Activated CD4-positive, alpha-beta memory T cell treated with anti-CD3 and anti-CD28 coated beads for 36 hours (primary cell): ENCODE results near the gene TFAP2C. TPM values are rescaled to one million over a fixed set of nuclear protein-coding genes. Genes with fewer than 3 reads are reported as not detected.

ENCODE experiments used
- CTCF ChIA-PET: fragments of 350-600 bp; sonication (Branson Sonifier 250); formaldehyde crosslinking; loops from one replicate; lab custom pipeline; 2021; ENCODE audit warnings: antibody characterized with exemption, inconsistent platforms; lab: Charles Lee
- POLR2A ChIA-PET: fragments of 350-600 bp; sonication (Branson Sonifier 250); formaldehyde crosslinking; loops from one replicate; lab custom pipeline; 2021; ENCODE audit warnings: antibody characterized with exemption; lab: Charles Lee
- DNase-seq: peaks from one replicate; pipeline ENCODE4 v3.0.0-alpha.2; 2020
- H3K27ac Mint-ChIP-seq: one replicate; pipeline ENCODE4 v1.8.0; 2021; ENCODE audit warnings: mixed read lengths
- H3K27me3 Mint-ChIP-seq: one replicate; pipeline ENCODE4 v1.8.0; 2021; ENCODE audit warnings: mixed read lengths
- H3K36me3 Mint-ChIP-seq: one replicate; pipeline ENCODE4 v1.8.0; 2021; ENCODE audit warnings: mixed read lengths
- H3K4me1 Mint-ChIP-seq: one replicate; pipeline ENCODE4 v1.8.0; 2021; ENCODE audit warnings: low read depth, mixed read lengths
- H3K4me3 Mint-ChIP-seq: one replicate; pipeline ENCODE4 v1.8.0; 2021; ENCODE audit warnings: mild to moderate bottlenecking, mixed read lengths
- H3K9me3 Mint-ChIP-seq: one replicate; pipeline ENCODE4 v1.8.0; 2021; ENCODE audit warnings: mixed read lengths
- intact Hi-C: fragments of 100-400 bp; cut with micrococcal nuclease; formaldehyde crosslinking; loops from one replicate; pipeline ENCODE4 v1.15.1; 2023
- total RNA-seq, 2 experiments: library from RNA; stranded (reverse); gene quantifications; one replicate each; pipeline ENCODE4 v1.2.3, GENCODE V29; 2021

The TFAP2C gene
- total RNA-seq = not detected

DNA sequence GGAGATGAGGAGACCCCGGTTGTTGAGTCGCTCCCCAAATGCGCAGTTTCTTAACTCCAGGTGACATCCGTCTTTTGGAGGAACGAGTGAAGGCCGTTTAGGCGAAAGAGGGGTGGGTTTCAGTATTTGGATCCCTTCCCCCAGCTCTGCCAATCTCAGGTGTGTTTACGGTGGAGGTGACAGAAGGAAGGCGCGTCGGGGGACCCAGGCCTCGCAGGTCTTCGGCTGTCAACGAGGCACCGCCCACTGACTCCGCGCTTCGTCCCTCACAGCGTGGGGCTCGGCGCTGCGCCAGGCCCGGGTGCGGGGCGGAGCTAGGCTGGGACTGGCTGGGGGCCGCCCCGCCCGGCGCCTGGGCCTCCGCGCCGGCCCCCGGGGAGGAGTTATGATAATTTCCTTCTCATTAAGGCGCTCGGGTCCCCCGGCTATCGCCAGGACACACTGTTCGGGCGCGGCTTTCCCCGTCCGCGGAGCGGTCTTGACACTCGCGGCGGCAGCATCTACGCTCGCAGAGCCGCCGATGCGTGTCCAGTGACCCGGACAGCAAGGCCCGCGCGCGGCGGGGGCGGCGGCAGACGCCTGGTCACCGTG, at the start of gene TFAP2C:
TFAP2C (plus strand) TSS at position 434 of the 591 bp plus-strand sequence. CDS start 239 bp downstream, outside the sequence.
- ChIA-PET POLR2A (no interaction called here), CTCF (no interaction called here)
- no peaks in the 10 kb centered on the region for H3K36me3 Mint-ChIP-seq
- no peak within 1 kb of the TSS for H3K27ac Mint-ChIP-seq
- no peaks in the 10 kb centered on the region for H3K9me3 Mint-ChIP-seq
- intact Hi-C loops = no loop called here
- H3K4me3 Mint-ChIP-seq = peak within 1 kb of the TSS; percentile 16
- H3K4me1 Mint-ChIP-seq = peaks cover 16% of the 10 kb centered on the region
- peak; percentile 37 for DNase-seq
- H3K27me3 Mint-ChIP-seq = peaks cover 66% of the 10 kb centered on the region

DNA sequence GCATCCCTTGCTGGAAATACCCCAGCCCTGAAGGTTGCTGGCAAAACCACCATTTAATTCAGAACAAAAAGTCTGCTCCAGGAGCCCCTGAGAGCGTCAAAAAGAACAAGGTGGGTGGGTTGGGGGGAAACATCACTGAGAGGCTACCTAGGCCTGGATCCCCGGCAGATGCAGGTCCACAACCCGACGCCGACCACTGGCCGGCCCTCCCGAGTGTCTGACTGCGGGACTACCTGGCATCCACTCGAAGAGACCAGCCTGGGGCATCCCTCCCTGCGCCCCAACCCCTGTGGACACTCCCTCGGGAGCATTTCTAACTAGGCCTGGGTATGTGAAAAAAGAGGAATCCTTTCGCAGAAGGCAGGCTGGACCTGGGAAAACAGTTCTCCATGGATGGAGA, 48.9 kb upstream of the TFAP2C start:
- no peak overlapping the region for H3K4me3 Mint-ChIP-seq
- H3K36me3 Mint-ChIP-seq = no peaks in the 10 kb centered on the region
- intact Hi-C loops = no loop called here
- no peaks in the 10 kb centered on the region for H3K4me1 Mint-ChIP-seq
- no peaks in the 10 kb centered on the region for H3K9me3 Mint-ChIP-seq
- ChIA-PET POLR2A (no interaction called here), CTCF (interaction anchor here (1.8 to 3.9 kb wide), 2 partner anchors 30 kb away, joined by 5 to 32 read pairs; no protein-coding TSS in a partner anchor)
- peaks cover 9% of the 10 kb centered on the region for H3K27me3 Mint-ChIP-seq
- H3K27ac Mint-ChIP-seq = no peak overlapping the region
- DNase-seq = no peak

DNA sequence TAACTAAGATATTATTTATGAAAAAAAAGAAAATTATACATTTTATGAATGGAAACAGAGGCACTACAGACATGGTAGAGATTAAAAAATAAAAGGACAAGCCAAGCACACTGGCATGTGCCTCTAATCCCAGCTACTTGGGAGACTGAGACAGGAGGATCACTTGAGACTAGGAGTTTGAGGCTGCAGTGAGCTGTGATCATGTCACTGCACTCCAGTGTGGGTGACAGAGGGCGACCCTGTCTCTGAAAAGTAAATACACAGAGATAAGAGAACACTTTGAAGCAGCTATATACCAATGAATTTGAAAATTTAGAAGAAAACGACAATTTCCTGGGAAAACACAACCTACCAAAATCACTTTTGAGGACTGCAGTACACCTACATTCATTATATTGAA, 47.4 kb upstream of the TFAP2C start:
- intact Hi-C loops = no loop called here
- H3K4me3 Mint-ChIP-seq = no peak overlapping the region
- H3K36me3 Mint-ChIP-seq = no peaks in the 10 kb centered on the region
- H3K9me3 Mint-ChIP-seq = no peaks in the 10 kb centered on the region
- ChIA-PET POLR2A (no interaction called here), CTCF (interaction anchor here (1.8 kb wide), 1 partner anchor 31 kb away, joined by 5 read pairs; no protein-coding TSS in a partner anchor)
- H3K27ac Mint-ChIP-seq = no peak overlapping the region
- peaks cover 9% of the 10 kb centered on the region for H3K27me3 Mint-ChIP-seq
- no peak for DNase-seq
- H3K4me1 Mint-ChIP-seq = no peaks in the 10 kb centered on the region

DNA sequence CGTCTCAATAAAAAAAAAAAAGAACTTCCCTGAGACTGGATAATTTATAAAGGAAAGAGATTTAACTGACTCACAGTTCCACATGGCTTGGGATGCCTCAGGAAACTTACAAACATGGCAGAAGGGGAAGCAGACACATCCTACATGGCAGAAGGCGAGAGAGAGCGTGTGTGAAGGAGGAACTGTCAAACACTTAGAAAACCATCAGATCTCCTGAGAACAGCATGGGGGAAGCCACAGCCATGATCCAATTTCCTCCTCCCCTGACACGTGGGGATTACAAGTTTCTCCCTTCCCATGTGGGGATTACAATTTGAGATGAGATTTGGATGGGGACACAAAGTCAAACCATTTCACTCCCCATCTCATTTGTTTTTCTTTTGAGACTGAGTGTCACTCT, 46.6 kb upstream of the TFAP2C start:
- intact Hi-C loops = no loop called here
- CTCF ChIA-PET = interaction anchor here (0.7 kb wide), 1 partner anchor 191 kb away, joined by 3 read pairs; no protein-coding TSS in a partner anchor
- POLR2A ChIA-PET = no interaction called here

DNA sequence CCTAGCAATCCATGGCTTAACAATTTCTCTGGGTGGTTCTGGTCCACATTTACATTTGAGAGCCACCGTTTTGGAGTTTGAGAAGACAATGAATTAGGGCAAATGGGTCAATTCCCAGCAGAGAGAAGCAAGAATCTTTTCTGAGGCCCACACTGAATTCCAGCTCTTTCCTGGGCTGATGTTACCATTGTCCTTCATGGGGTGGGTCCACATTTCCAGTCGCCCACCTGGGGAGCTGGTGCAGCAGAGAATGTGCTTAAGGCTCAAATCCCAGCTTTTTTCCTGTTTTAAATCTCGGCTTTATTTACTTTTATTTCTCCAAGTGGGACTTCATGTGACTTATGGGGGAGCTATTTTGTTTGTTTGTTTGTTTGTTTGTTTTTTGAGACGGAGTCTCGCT, 44.2 kb upstream of the TFAP2C start:
- H3K9me3 Mint-ChIP-seq = no peaks in the 10 kb centered on the region
- ChIA-PET POLR2A (no interaction called here), CTCF (interaction anchor here (1.2 kb wide), 1 partner anchor 34 kb away, joined by 5 read pairs; no protein-coding TSS in a partner anchor)
- intact Hi-C loops = no loop called here
- peaks cover 7% of the 10 kb centered on the region for H3K27me3 Mint-ChIP-seq
- no peaks in the 10 kb centered on the region for H3K36me3 Mint-ChIP-seq
- no peaks in the 10 kb centered on the region for H3K4me1 Mint-ChIP-seq
- DNase-seq = no peak
- H3K27ac Mint-ChIP-seq = no peak overlapping the region
- H3K4me3 Mint-ChIP-seq = no peak overlapping the region

More for the DNA sequence above, 46.6 kb upstream of the TFAP2C start:
- Mint-ChIP-seq H3K9me3 (no peaks in the 10 kb centered on the region), H3K27ac (no peak overlapping the region), H3K4me1 (no peaks in the 10 kb centered on the region), H3K36me3 (no peaks in the 10 kb centered on the region), H3K27me3 (peaks cover 9% of the 10 kb centered on the region), H3K4me3 (no peak overlapping the region)
- no peak for DNase-seq

DNA sequence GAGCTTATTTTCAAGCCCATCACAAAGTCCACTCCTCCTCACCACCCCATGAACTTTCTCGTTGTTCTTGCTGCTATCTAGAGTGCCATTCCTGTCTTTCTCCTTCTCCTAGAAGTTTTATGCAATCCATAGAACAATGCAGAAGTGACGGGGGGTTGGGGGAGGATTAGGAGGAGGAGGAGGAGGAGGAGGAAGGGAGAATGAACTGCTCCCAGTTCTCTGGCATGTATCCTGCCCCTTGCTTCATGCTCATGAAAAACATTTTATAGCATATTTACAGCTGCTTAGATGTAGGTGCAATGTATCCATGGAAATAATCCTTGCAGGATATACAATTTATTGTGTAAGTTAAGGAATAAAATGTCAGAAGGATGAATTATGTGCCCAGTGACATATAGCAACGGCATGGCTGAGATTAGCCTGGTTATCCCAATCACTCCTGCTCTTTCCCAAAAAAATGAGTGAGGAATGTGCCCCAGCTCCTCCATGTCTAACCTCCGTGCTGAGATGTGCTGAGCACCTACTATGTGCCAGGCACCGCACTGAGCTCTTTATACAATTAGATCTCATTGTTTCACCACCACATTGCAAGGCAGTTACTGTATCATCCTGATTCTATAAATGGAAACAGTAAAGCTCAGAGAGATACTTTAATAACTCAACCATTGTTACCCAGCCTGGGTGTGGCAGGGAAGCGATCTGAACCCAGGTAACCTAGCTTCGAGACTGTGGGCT, 41.6 kb upstream of the TFAP2C start:
- H3K36me3 Mint-ChIP-seq = no peaks in the 10 kb centered on the region
- no peak overlapping the region for H3K4me3 Mint-ChIP-seq
- DNase-seq = no peak
- POLR2A ChIA-PET = no interaction called here
- H3K9me3 Mint-ChIP-seq = no peaks in the 10 kb centered on the region
- intact Hi-C loops = no loop called here
- H3K27ac Mint-ChIP-seq = no peak overlapping the region
- CTCF ChIA-PET = interaction anchor here (1.2 kb wide), 1 partner anchor 8 kb away, joined by 3 read pairs; no protein-coding TSS in a partner anchor
- peaks cover 6% of the 10 kb centered on the region for H3K27me3 Mint-ChIP-seq
- no peaks in the 10 kb centered on the region for H3K4me1 Mint-ChIP-seq

DNA sequence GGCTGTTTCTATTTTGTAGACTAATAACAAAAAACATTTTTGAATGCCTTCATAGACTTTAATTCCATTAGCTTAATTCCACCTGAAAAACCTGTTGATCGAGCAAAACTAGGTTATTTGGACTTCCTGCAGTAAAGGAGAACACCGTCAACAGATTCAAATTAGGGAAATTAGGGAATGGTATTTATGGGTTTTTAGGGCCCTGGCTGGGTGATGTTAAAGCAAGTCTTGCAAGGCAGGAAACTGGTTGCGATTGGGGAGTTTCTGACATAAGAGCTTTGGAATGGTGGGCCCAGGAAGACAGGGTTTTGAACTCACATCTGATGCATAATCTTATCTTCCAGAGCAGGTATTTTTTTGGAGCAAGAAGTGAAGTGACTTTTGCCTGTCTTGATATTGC, 40.1 kb upstream of the TFAP2C start:
- Mint-ChIP-seq H3K4me3 (no peak overlapping the region), H3K27me3 (peaks cover 4% of the 10 kb centered on the region), H3K4me1 (no peaks in the 10 kb centered on the region), H3K27ac (no peak overlapping the region), H3K9me3 (no peaks in the 10 kb centered on the region), H3K36me3 (no peaks in the 10 kb centered on the region)
- intact Hi-C loops = no loop called here
- POLR2A ChIA-PET = no interaction called here
- CTCF ChIA-PET = interaction anchor here (1.2 kb wide), 1 partner anchor 10 kb away, joined by 3 read pairs; no protein-coding TSS in a partner anchor
- DNase-seq = no peak

DNA sequence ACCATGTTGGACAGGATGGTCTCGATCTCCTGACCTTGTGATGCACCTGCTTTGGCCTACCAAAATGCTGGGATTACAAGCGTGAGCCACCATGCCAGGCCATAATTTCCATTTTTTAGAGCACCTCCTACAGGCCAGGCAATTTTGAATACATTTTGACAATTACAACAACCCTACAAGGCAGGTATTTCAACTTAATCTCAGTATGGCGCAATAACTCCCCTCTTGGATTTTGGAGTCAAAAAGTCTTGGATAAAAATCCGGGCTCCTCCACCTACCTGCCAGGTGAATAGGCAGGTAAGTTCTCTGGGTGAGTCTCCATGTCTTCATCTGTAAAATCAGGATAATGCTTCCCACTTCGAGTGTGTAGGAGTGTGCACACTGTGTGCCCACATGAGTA, 39.5 kb upstream of the TFAP2C start:
- H3K4me1 Mint-ChIP-seq = no peaks in the 10 kb centered on the region
- ChIA-PET POLR2A (no interaction called here), CTCF (no interaction called here)
- H3K4me3 Mint-ChIP-seq = no peak overlapping the region
- intact Hi-C loops = no loop called here
- no peaks in the 10 kb centered on the region for H3K36me3 Mint-ChIP-seq
- H3K9me3 Mint-ChIP-seq = no peaks in the 10 kb centered on the region
- H3K27me3 Mint-ChIP-seq = peaks cover 4% of the 10 kb centered on the region
- DNase-seq = no peak
- no peak overlapping the region for H3K27ac Mint-ChIP-seq

DNA sequence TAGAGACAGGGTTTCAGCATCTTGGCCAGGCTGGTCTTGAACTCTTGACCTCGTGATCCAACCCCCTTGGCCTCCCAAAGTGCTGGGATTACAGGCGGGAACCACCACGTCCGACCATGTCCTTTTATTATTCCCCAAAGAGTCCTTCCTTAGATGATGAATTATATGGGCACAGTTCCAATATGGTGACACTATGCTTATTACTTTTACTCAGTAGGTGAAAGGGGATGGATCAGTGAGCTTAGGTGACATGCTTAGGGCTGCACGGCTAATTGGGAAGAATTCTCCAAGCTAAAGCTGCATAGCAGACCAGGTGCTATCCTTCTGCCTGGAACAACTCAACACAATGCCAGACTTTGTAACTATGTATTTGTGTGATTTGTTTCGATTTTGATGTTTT, 38.2 kb upstream of the TFAP2C start:
- ChIA-PET POLR2A (no interaction called here), CTCF (no interaction called here)
- Mint-ChIP-seq H3K36me3 (no peaks in the 10 kb centered on the region), H3K9me3 (no peaks in the 10 kb centered on the region), H3K4me1 (no peaks in the 10 kb centered on the region), H3K4me3 (no peak overlapping the region), H3K27me3 (peaks cover 4% of the 10 kb centered on the region), H3K27ac (no peak overlapping the region)
- intact Hi-C loops = no loop called here
- no peak for DNase-seq

DNA sequence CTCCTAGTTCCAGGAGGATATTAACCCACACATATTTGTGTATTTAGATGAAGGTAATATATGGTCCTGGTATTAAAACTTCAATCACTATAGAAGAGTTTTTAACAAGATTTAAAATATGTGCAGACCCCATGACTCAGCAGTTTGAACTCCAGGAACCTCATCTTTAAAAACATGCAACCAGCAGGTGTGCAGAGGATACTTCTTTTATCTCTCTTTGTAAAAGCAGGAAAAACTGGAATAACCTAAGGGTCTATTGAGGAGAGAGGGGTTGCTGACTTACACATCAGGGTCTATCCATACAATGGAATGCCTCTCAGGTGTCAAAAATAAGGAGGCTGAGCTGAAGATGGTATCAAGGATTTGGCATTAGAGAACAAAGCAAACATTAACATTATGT, 36.9 kb upstream of the TFAP2C start:
- POLR2A ChIA-PET = no interaction called here
- Mint-ChIP-seq H3K27ac (no peak overlapping the region), H3K9me3 (no peaks in the 10 kb centered on the region)

DNA sequence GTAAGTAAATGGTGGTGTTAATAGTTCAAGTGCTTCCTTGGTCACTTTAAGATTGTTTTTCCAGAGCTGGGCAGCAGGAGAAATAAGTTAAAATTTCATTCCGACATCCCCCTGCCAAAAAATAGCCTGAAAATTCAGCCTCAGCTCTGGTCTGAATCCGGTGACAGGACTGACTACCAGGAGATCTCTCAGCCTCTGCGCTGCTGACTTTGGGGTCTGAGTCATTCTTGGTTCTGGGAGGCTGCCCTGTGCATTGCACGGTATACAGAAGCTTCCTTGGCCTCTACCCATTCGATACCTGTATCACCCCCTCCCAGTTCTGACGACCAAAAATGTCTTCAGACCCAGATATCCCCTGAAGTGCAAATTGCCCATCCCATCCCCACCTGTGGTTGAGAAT, 36.3 kb upstream of the TFAP2C start:
- DNase-seq = no peak
- Mint-ChIP-seq H3K4me3 (no peak overlapping the region), H3K27ac (no peak overlapping the region), H3K4me1 (no peaks in the 10 kb centered on the region), H3K9me3 (no peaks in the 10 kb centered on the region), H3K27me3 (peaks cover 4% of the 10 kb centered on the region), H3K36me3 (no peaks in the 10 kb centered on the region)
- ChIA-PET POLR2A (no interaction called here), CTCF (no interaction called here)
- intact Hi-C loops = no loop called here

More for the DNA sequence above, 36.9 kb upstream of the TFAP2C start:
- H3K4me3 Mint-ChIP-seq = no peak overlapping the region
- CTCF ChIA-PET = no interaction called here
- intact Hi-C loops = no loop called here
- no peaks in the 10 kb centered on the region for H3K36me3 Mint-ChIP-seq
- H3K27me3 Mint-ChIP-seq = peaks cover 4% of the 10 kb centered on the region
- DNase-seq = no peak
- no peaks in the 10 kb centered on the region for H3K4me1 Mint-ChIP-seq

DNA sequence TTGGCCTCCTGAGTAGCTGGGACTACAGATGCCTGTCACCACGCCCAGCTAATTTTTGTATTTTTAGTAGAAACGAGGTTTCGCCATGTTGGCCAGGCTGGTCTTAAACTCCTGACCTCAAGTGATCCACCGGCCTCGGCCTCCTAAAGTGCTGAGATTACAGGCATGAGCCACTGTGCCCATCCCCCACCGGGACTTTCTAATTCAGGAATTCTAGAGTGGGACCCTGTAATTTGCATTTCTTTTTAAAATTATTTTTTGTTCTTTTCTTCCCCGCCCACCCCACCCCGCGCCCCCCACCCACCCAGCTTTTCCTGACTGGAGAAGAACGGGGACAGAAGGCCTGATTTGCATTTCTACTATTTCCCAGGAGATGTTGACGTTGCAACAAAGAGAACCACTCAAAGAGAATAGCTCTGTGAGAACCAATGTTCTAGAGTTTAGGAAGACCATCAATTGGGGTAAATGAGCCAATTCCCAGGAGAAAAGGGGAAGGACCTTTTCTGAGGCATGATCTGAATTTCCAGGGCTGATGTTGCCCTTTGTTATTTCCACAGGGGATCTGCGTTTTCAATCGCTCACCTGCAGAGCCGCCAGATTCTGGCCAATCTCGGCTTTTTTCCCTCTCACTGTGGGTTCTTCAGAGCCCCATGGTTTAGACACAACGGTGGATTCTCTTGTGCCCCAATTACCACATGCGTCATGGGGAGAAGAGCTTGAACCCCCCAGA, 33.2 kb upstream of the TFAP2C start:
- H3K4me3 Mint-ChIP-seq = no peak overlapping the region
- H3K27me3 Mint-ChIP-seq = peaks cover 4% of the 10 kb centered on the region
- DNase-seq = no peak
- H3K36me3 Mint-ChIP-seq = no peaks in the 10 kb centered on the region
- H3K9me3 Mint-ChIP-seq = no peaks in the 10 kb centered on the region
- intact Hi-C loops = no loop called here
- CTCF ChIA-PET = no interaction called here
- H3K27ac Mint-ChIP-seq = no peak overlapping the region
- POLR2A ChIA-PET = no interaction called here
- H3K4me1 Mint-ChIP-seq = no peaks in the 10 kb centered on the region
